ENCODE results near the gene CADPS2. TPM values are rescaled to one million over a fixed set of nuclear protein-coding genes. Genes with fewer than 3 reads are reported as not detected.

The CADPS2 gene
- total RNA-seq, 1 donor from 2014 or later, result 4.4 TPM

GRCh38 chr7:122487131-122487530 lies 399.1 kb downstream of the CADPS2 start:
- TF ChIP-seq CTCF (conservative IDR thresholded peaks at IDR 0.05; ENCODE audit: low read depth, low read length), result no peak
- no peak for DNase-seq (ENCODE audit: low read depth)
- H3K4me3 ChIP-seq (ENCODE audit: low read depth, low read length), result no peak overlapping the region

- no peak for DNase-seq (ENCODE audit: low read depth)
- no peak for TF ChIP-seq CTCF (conservative IDR thresholded peaks at IDR 0.05; ENCODE audit: low read depth, low read length)
- no peak overlapping the region for H3K4me3 ChIP-seq (ENCODE audit: low read depth, low read length)
These were observed 400.4 kb downstream of the CADPS2 start for GRCh38 chr7:122485856-122486255.

- no peak for DNase-seq (ENCODE audit: low read depth)
- TF ChIP-seq CTCF (conservative IDR thresholded peaks at IDR 0.05; ENCODE audit: low read depth, low read length), result no peak
- H3K4me3 ChIP-seq (ENCODE audit: low read depth, low read length), result no peak overlapping the region
These were observed 404.0 kb downstream of the CADPS2 start for GRCh38 chr7:122482212-122482611.

GRCh38 chr7:122470859-122471258 lies 415.4 kb downstream of the CADPS2 start:
- no peak overlapping the region for H3K4me3 ChIP-seq (ENCODE audit: low read depth, low read length)
- TF ChIP-seq CTCF (conservative IDR thresholded peaks at IDR 0.05; ENCODE audit: low read depth, low read length), result no peak
- no peak for DNase-seq (ENCODE audit: low read depth)

GRCh38 chr7:122468945-122469344 lies 417.3 kb downstream of the CADPS2 start:
- no peak for DNase-seq (ENCODE audit: low read depth)
- H3K4me3 ChIP-seq (ENCODE audit: low read depth, low read length), result no peak overlapping the region
- TF ChIP-seq CTCF (conservative IDR thresholded peaks at IDR 0.05; ENCODE audit: low read depth, low read length), result no peak

- no peak overlapping the region for H3K4me3 ChIP-seq (ENCODE audit: low read depth, low read length)
- no peak for TF ChIP-seq CTCF (conservative IDR thresholded peaks at IDR 0.05; ENCODE audit: low read depth, low read length)
- DNase-seq (ENCODE audit: low read depth), result no peak
These were observed 418.4 kb downstream of the CADPS2 start for GRCh38 chr7:122467661-122468449.

- no peak for TF ChIP-seq CTCF (conservative IDR thresholded peaks at IDR 0.05; ENCODE audit: low read depth, low read length)
These were observed 421.0 kb downstream of the CADPS2 start for GRCh38 chr7:122465296-122465695.

More at GRCh38 chr7:122465296-122465695, 421.0 kb downstream of the CADPS2 start:
- no peak for DNase-seq (ENCODE audit: low read depth)
- H3K4me3 ChIP-seq (ENCODE audit: low read depth, low read length), result no peak overlapping the region

Measured in epithelial cell of proximal tubule (primary cell).